ENCODE measurements around the gene PTPN2.

DNA sequence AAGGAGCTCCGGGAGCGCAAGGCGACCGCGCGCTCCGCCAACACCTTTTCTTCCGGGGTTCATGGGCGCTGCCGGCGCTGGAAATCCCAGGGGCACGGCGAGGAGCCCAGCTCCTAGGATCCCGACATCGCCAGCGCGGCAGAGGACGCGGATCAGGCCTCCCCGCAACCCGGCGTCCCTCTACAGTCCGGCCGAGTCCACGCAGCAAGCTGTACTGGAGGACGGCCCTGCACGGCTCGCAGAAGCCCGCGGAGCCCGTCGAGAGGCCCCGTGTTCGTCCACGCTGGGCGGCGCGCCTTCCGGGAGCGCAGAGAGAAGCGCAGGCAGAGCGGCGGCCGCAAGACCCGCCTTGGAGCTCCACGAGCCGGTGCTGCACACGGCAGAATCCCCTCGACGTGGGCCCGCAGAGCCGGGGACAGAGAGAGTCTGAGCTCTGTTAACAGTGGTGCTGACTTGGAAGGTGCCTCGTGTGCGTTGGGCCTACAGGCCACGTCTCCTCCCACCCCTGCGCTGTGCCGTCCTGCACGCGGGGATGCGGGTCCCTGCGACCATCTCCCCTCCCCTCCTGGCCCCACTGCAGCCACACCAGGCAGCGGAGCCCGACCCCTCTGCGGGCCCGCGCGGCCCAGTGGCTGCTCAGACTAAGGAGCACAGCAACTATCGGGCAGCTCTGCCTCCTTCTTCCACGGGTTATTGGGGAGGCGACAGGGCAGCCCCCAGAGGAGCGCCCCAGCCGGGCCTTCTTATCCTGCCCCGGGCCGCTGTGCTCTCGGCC, 28.1 kb upstream of the PTPN2 start:
- TF ChIP-seq EZH2 (IDR thresholded peaks at IDR 0.05; ENCODE audit: borderline replicate concordance, insufficient read depth, low read depth, low read length, poor library complexity, severe bottlenecking) = no peak
- TF ChIP-seq, protein P1, sequence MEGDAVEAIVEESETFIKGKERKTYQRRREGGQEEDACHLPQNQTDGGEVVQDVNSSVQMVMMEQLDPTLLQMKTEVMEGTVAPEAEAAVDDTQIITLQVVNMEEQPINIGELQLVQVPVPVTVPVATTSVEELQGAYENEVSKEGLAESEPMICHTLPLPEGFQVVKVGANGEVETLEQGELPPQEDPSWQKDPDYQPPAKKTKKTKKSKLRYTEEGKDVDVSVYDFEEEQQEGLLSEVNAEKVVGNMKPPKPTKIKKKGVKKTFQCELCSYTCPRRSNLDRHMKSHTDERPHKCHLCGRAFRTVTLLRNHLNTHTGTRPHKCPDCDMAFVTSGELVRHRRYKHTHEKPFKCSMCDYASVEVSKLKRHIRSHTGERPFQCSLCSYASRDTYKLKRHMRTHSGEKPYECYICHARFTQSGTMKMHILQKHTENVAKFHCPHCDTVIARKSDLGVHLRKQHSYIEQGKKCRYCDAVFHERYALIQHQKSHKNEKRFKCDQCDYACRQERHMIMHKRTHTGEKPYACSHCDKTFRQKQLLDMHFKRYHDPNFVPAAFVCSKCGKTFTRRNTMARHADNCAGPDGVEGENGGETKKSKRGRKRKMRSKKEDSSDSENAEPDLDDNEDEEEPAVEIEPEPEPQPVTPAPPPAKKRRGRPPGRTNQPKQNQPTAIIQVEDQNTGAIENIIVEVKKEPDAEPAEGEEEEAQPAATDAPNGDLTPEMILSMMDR (IDR thresholded peaks at IDR 0.05) = no peak

Data from B cell (primary cell).